ENCODE measurements around the gene STAB1. TPM values are rescaled to one million over a fixed set of nuclear protein-coding genes. Genes with fewer than 3 reads are reported as not detected.
A peak's percentile ranks its signal among the peaks of the same experiment; 100 is the strongest.

The STAB1 gene
- total and polyA plus RNA-seq, 5 donors: 69.5 to 159 (median 94.6) TPM

DNA sequence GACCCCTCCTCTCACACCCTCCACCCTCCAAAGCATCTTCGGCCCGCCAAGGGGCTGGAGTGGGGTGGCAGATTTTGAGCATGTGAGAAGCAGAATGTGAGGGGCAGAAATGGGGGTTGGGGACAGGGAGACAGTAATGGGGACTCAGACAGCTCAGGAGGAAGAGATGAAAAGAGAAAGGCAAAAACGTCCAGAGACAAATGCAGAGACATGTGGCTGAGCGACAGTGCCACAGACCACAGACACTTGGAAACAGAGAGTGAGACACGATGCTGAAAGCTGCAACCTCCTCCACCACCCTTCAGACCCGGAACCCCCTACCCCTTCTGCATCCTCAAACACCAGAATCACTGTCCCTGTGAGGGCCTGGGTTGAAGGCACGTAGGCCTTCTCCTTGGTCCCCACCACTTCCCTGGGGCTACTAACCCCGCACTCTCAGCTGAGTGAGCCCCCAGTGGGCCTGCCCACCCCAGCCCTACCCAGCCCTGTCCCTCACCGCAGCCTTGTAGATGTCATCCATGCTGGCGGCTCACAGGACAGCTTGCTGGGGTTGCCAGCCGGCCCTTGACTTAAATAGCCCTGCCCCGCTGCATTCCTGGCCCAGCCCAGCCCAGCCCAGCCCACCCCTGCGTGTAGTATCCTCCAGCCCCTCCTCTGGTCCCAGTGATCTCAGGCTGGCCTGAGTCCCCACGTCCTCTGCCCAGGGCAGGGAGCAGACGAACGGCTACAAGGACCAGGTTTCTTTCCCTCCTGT, 41.5 kb upstream of the STAB1 start, which contains the start of gene TNNC1:
Gene TNNC1, minus strand, starts transcription at position 546 of the 754 bp plus-strand sequence. Its CDS starts 26 bp downstream, at position 520.
- ATAC-seq: peak; percentile 38 to 49
- 47% methylated on average over 16 of the region's 16 CpGs for WGBS
- Histone ChIP-seq H3K9me3 (ENCODE audit: control insufficient read depth, low read length) (no peaks in the 10 kb centered on the region), H3K27me3 (ENCODE audit: control insufficient read depth, insufficient read depth) (no peaks in the 10 kb centered on the region), H3K4me1 (ENCODE audit: control insufficient read depth, insufficient read depth, low read length) (peaks cover 9% of the 10 kb centered on the region), H3K4me3 (ENCODE audit: low read length) (peak within 1 kb of the TSS; percentile 85), H3K27ac (ENCODE audit: low read length) (peak within 1 kb of the TSS; percentile 95)
- DNase-seq: peak; percentile 59 to 85 (median 79)
- intact Hi-C loops (cut with DNase I): no loop called here

DNA sequence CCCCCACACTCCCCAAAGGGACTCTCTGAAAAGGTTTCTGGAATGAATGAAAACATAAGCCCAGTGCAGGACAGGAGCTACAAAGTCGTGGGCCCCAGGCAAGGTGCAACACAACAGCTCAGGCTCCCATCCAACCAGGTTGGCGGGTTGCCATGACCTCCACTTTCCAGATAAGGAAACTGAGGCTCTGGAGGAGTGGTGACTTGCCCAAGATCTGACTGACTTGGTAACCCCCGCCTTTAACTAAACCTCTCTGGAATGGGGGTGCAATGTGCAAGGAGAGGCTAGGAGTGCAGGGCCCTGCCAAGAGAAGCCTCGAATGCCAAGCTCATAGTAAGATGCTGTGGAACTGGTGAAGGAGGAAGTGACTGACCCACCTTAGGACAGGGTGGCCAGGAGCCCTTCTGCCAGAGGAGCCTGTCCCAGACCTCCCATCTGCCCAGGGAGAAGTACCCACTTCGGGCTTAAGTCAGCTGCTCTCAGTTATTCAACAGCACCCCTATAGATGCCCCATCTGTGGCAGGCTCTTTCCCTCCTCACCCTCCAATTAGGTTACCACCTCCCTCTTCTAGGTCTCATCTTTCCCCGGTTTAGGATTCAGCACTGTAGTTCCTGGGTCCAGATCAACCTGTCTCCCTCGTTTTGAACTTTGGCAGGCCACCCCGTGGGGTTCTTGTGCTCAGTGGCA, 40.7 kb upstream of the STAB1 start:
- 49% methylated on average over 8 of the region's 8 CpGs for WGBS
- H3K9me3 ChIP-seq (ENCODE audit: control insufficient read depth, low read length): no peaks in the 10 kb centered on the region
- H3K4me3 ChIP-seq (ENCODE audit: low read length): peak overlapping the region; percentile 85
- peaks cover 9% of the 10 kb centered on the region for H3K4me1 ChIP-seq (ENCODE audit: control insufficient read depth, insufficient read depth, low read length)
- H3K27ac ChIP-seq (ENCODE audit: low read length): peak overlapping the region; percentile 95
- H3K27me3 ChIP-seq (ENCODE audit: control insufficient read depth, insufficient read depth): no peaks in the 10 kb centered on the region
- intact Hi-C loops (cut with DNase I): no loop called here
- ATAC-seq: no peak
- DNase-seq: peak in 2 of 3 donors; percentile 78 to 79

DNA sequence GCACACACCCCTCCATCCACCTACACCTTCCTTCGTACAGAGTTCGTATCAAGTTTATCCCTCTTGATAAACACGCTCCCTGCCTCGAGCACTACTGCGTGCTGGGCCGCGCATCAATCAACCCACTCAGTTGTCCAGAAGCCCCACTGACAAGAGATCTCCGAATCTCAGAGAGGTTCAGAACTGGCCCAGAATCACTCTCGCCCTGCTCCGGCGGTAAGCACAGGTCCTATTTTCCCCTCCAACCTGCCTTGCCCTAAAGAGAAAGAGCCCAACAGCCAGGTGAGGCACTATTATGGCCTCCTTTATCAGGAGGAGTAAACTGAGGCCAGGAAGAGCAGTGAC, 40.2 kb upstream of the STAB1 start:
- DNase-seq: no peak
- peak overlapping the region; percentile 95 for H3K27ac ChIP-seq (ENCODE audit: low read length)
- intact Hi-C loops (cut with DNase I): no loop called here
- no peaks in the 10 kb centered on the region for H3K27me3 ChIP-seq (ENCODE audit: control insufficient read depth, insufficient read depth)
- no peak for ATAC-seq
- WGBS: 33% methylated on average over 11 of the region's 11 CpGs
- H3K4me1 ChIP-seq (ENCODE audit: control insufficient read depth, insufficient read depth, low read length): peaks cover 9% of the 10 kb centered on the region
- peak overlapping the region; percentile 85 for H3K4me3 ChIP-seq (ENCODE audit: low read length)
- H3K9me3 ChIP-seq (ENCODE audit: control insufficient read depth, low read length): no peaks in the 10 kb centered on the region

- WGBS: under 1% methylated on average over 86 of the region's 86 CpGs
- intact Hi-C loops (cut with DNase I): no loop called here
Observed at GRCh38 chr3:52455283-52456168, 39.6 kb upstream of the STAB1 start, which contains the start of gene NISCH. Gene NISCH (plus strand): TSS chr3:52455604. CDS start chr3:52455642, 38 bp downstream.

DNA sequence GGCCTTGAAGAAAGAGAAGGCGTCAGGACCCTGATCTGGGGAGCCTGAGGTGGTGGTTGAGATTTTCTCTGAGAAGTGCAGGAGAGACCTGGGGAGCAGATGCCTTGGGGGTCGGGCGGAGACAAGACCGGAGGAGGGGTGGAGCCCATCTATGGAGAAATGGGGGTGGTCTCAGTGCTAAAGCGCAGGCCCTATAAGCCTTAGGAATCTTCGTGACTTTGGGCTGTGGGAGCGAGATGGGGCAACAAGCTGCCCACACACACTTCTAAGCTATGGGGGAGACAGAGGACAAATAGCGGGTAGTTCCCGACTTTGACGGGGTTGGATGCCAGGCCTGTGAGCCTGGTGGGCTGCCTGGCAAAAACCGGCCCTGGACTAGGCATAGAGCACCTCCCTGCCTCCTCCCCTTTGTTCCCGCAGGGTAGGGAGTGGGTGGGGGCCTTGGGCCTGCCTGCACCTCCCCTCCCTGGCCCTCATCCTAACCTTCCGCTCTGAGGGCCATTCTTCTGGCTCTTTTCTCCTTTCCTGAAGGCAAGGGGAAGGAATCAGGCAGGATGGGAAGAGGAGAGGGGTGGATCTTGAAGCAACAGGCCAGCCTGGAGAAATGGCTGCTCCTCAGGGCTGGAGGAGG, 38.9 kb upstream of the STAB1 start:
- Histone ChIP-seq H3K27ac (ENCODE audit: low read length) (peak overlapping the region; percentile 81), H3K4me3 (ENCODE audit: low read length) (peak overlapping the region; percentile 85), H3K9me3 (ENCODE audit: control insufficient read depth, low read length) (no peaks in the 10 kb centered on the region), H3K4me1 (ENCODE audit: control insufficient read depth, insufficient read depth, low read length) (peaks cover 9% of the 10 kb centered on the region), H3K27me3 (ENCODE audit: control insufficient read depth, insufficient read depth) (no peaks in the 10 kb centered on the region)
- ATAC-seq (peak; percentile 20 to 61), DNase-seq (peak in 2 of 3 donors; percentile 77 to 79)
- intact Hi-C loops (cut with DNase I): no loop called here
- whole genome bisulfite sequencing: 7% methylated on average over 13 of the region's 13 CpGs

More at GRCh38 chr3:52455283-52456168, 39.6 kb upstream of the STAB1 start, which contains the start of gene NISCH:
- peak; percentile 91 to 97 (median 97) for DNase-seq
- H3K27me3 ChIP-seq (ENCODE audit: control insufficient read depth, insufficient read depth): no peaks in the 10 kb centered on the region
- peaks cover 9% of the 10 kb centered on the region for H3K4me1 ChIP-seq (ENCODE audit: control insufficient read depth, insufficient read depth, low read length)
- peak; percentile 68 to 72 for ATAC-seq
- H3K27ac ChIP-seq (ENCODE audit: low read length): peak within 1 kb of the TSS; percentile 95
- peak within 1 kb of the TSS; percentile 85 for H3K4me3 ChIP-seq (ENCODE audit: low read length)
- H3K9me3 ChIP-seq (ENCODE audit: control insufficient read depth, low read length): no peaks in the 10 kb centered on the region

DNA sequence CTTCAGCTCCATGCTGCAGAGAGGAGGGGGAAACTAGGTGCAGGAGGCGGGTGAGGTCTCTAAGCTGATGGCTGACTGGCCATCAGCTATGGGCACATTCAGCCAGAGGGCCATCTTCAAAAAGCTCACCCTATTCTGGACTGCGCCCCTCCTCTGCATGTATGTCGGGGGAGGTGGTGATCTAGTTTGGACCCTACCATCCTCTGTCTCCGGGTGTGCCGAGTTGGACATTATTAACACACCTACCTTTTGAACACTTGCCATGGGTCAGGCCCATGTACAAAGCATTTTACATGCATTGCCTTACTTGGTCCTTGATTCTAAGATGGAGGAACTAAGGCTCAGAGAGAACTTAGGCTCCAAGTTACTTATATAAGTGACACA, 38.3 kb upstream of the STAB1 start:
- ATAC-seq: no peak
- peaks cover 9% of the 10 kb centered on the region for H3K4me1 ChIP-seq (ENCODE audit: control insufficient read depth, insufficient read depth, low read length)
- intact Hi-C loops (cut with DNase I): no loop called here
- DNase-seq: no peak
- H3K27ac ChIP-seq (ENCODE audit: low read length): no peak overlapping the region
- no peaks in the 10 kb centered on the region for H3K9me3 ChIP-seq (ENCODE audit: control insufficient read depth, low read length)
- H3K27me3 ChIP-seq (ENCODE audit: control insufficient read depth, insufficient read depth): no peaks in the 10 kb centered on the region
- H3K4me3 ChIP-seq (ENCODE audit: low read length): no peak overlapping the region
- 69% methylated on average over 5 of the region's 5 CpGs for WGBS

- intact Hi-C loops (cut with DNase I): no loop called here
- Histone ChIP-seq H3K27ac (ENCODE audit: low read length) (no peak overlapping the region), H3K4me1 (ENCODE audit: control insufficient read depth, insufficient read depth, low read length) (peaks cover 9% of the 10 kb centered on the region), H3K9me3 (ENCODE audit: control insufficient read depth, low read length) (no peaks in the 10 kb centered on the region), H3K4me3 (ENCODE audit: low read length) (no peak overlapping the region), H3K27me3 (ENCODE audit: control insufficient read depth, insufficient read depth) (no peaks in the 10 kb centered on the region)
- WGBS: 75% methylated on average over 6 of the region's 6 CpGs
- DNase-seq: no peak
- ATAC-seq: no peak
Observed at GRCh38 chr3:52458031-52458760, 36.9 kb upstream of the STAB1 start.

DNA sequence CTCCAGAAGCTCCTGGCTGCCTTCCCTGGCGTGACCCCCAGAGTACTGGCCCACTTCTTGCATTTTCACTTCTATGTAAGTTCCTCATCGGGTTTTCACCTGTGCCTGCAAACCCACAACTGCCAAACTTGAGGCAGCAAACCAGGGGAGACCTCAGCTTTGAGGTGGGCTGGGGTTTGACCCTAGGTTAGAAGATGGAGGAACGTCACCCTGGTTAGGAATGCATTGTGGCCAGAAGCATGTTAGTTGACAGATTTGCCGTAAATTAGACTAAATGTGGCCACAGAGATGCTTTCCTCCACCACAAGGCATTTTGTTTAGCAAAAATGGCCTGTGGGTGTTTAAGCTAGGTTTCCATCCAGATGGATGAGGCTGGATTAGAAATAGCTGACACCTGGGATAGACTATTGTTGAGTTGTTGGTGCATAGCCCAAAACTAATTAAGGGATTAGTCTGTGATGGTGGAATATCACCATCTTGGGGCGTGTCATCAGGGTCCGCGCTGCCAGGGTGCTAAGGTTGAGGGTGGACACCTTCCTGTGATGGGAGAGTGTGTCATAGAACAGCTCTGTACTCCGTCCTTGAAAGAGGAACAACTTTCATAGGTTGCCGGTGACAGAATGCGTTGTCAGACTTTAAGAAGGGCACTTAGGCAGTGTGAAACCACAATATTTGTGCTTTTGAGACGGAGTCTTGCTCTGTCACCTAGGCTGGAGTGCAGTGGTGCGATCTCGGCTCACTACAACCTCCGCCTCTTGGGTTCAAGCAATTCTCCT, 36.2 kb upstream of the STAB1 start:
- H3K27ac ChIP-seq (ENCODE audit: low read length): no peak overlapping the region
- intact Hi-C loops (cut with DNase I): no loop called here
- 93% methylated on average over 14 of the region's 14 CpGs for WGBS
- ATAC-seq: no peak
- H3K27me3 ChIP-seq (ENCODE audit: control insufficient read depth, insufficient read depth): no peaks in the 10 kb centered on the region
- H3K4me3 ChIP-seq (ENCODE audit: low read length): no peak overlapping the region
- peak in 1 of 3 donors; percentile 19 for DNase-seq
- no peaks in the 10 kb centered on the region for H3K9me3 ChIP-seq (ENCODE audit: control insufficient read depth, low read length)
- H3K4me1 ChIP-seq (ENCODE audit: control insufficient read depth, insufficient read depth, low read length): peaks cover 9% of the 10 kb centered on the region

DNA sequence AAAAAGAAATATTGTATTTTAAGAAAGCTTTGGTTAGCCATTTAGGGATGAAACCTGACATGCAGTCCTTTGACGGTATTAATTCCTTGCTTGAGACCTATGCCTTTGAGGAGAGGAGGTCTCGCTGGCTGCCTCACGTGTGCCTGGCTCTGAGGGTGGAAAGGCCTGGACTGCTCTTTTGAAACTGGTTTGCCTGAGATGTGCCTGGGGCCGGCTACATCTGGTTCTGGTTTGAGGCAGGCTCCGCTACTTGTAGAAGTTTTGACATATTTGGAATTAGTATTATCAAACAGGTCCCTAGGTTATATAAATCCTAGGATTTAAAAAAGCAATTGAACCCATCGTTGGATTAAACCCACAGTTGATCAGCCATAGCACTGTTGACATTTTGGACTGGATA, 33.3 kb upstream of the STAB1 start:
- no peaks in the 10 kb centered on the region for H3K9me3 ChIP-seq (ENCODE audit: control insufficient read depth, low read length)
- ATAC-seq (no peak), DNase-seq (no peak)
- H3K27me3 ChIP-seq (ENCODE audit: control insufficient read depth, insufficient read depth): no peaks in the 10 kb centered on the region
- no peak overlapping the region for H3K27ac ChIP-seq (ENCODE audit: low read length)
- H3K4me3 ChIP-seq (ENCODE audit: low read length): no peak overlapping the region
- intact Hi-C loops (cut with DNase I): no loop called here
- WGBS: 85% methylated on average over 6 of the region's 6 CpGs
- H3K4me1 ChIP-seq (ENCODE audit: control insufficient read depth, insufficient read depth, low read length): peaks cover 5% of the 10 kb centered on the region

All from right cardiac atrium (tissue), 5 donors.